ENCODE data around the gene ASIC3.

The ASIC3 gene

GRCh38 chr7:151070574-151070960, 22.2 kb downstream of the ASIC3 start:
- Histone ChIP-seq H3K36me3 (ENCODE audit: control insufficient read depth, insufficient read depth, low read length) (peaks cover 64% of the 10 kb centered on the region), H3K9me3 (ENCODE audit: control insufficient read depth, low read length) (no peaks in the 10 kb centered on the region), H3K4me1 (ENCODE audit: control insufficient read depth, insufficient read depth, low read length, poor library complexity, severe bottlenecking) (no peaks in the 10 kb centered on the region), H3K27ac (ENCODE audit: insufficient read depth, low read length, poor library complexity, severe bottlenecking) (no peak overlapping the region), H3K27me3 (replicated peaks; ENCODE audit: control insufficient read depth, insufficient read depth, low read length, poor library complexity, severe bottlenecking) (no peaks in the 10 kb centered on the region), H3K4me3 (ENCODE audit: insufficient read depth, low read depth, low read length, poor library complexity, severe bottlenecking) (no peak overlapping the region)
- no peak for DNase-seq

GRCh38 chr7:151071032-151071866, 22.9 kb downstream of the ASIC3 start:
- H3K9me3 ChIP-seq (ENCODE audit: control insufficient read depth, low read length) = no peaks in the 10 kb centered on the region
- no peaks in the 10 kb centered on the region for H3K4me1 ChIP-seq (ENCODE audit: control insufficient read depth, insufficient read depth, low read length, poor library complexity, severe bottlenecking)
- H3K27me3 ChIP-seq (replicated peaks; ENCODE audit: control insufficient read depth, insufficient read depth, low read length, poor library complexity, severe bottlenecking) = no peaks in the 10 kb centered on the region
- no peak overlapping the region for H3K27ac ChIP-seq (ENCODE audit: insufficient read depth, low read length, poor library complexity, severe bottlenecking)
- no peak overlapping the region for H3K4me3 ChIP-seq (ENCODE audit: insufficient read depth, low read depth, low read length, poor library complexity, severe bottlenecking)
- H3K36me3 ChIP-seq (ENCODE audit: control insufficient read depth, insufficient read depth, low read length) = peaks cover 67% of the 10 kb centered on the region
- DNase-seq = no peak

- Histone ChIP-seq H3K27ac (ENCODE audit: insufficient read depth, low read length, poor library complexity, severe bottlenecking) (no peak overlapping the region), H3K9me3 (ENCODE audit: control insufficient read depth, low read length) (no peaks in the 10 kb centered on the region), H3K4me1 (ENCODE audit: control insufficient read depth, insufficient read depth, low read length, poor library complexity, severe bottlenecking) (no peaks in the 10 kb centered on the region), H3K27me3 (replicated peaks; ENCODE audit: control insufficient read depth, insufficient read depth, low read length, poor library complexity, severe bottlenecking) (no peaks in the 10 kb centered on the region), H3K36me3 (ENCODE audit: control insufficient read depth, insufficient read depth, low read length) (peaks cover 66% of the 10 kb centered on the region), H3K4me3 (ENCODE audit: insufficient read depth, low read depth, low read length, poor library complexity, severe bottlenecking) (no peak overlapping the region)
- DNase-seq = no peak
Measured at GRCh38 chr7:151073990-151074389, 25.7 kb downstream of the ASIC3 start.

GRCh38 chr7:151074817-151075661, 26.7 kb downstream of the ASIC3 start:
- peaks cover 56% of the 10 kb centered on the region for H3K36me3 ChIP-seq (ENCODE audit: control insufficient read depth, insufficient read depth, low read length)

GRCh38 chr7:151075662-151075971, 27.3 kb downstream of the ASIC3 start:
- Histone ChIP-seq H3K27me3 (replicated peaks; ENCODE audit: control insufficient read depth, insufficient read depth, low read length, poor library complexity, severe bottlenecking) (no peaks in the 10 kb centered on the region), H3K36me3 (ENCODE audit: control insufficient read depth, insufficient read depth, low read length) (peaks cover 50% of the 10 kb centered on the region), H3K9me3 (ENCODE audit: control insufficient read depth, low read length) (no peaks in the 10 kb centered on the region), H3K4me3 (ENCODE audit: insufficient read depth, low read depth, low read length, poor library complexity, severe bottlenecking) (no peak overlapping the region), H3K4me1 (ENCODE audit: control insufficient read depth, insufficient read depth, low read length, poor library complexity, severe bottlenecking) (peaks cover 9% of the 10 kb centered on the region), H3K27ac (ENCODE audit: insufficient read depth, low read length, poor library complexity, severe bottlenecking) (no peak overlapping the region)
- no peak for DNase-seq

More at GRCh38 chr7:151074817-151075661, 26.7 kb downstream of the ASIC3 start:
- peaks cover 8% of the 10 kb centered on the region for H3K4me1 ChIP-seq (ENCODE audit: control insufficient read depth, insufficient read depth, low read length, poor library complexity, severe bottlenecking)
- no peak for DNase-seq
- no peak overlapping the region for H3K27ac ChIP-seq (ENCODE audit: insufficient read depth, low read length, poor library complexity, severe bottlenecking)
- H3K4me3 ChIP-seq (ENCODE audit: insufficient read depth, low read depth, low read length, poor library complexity, severe bottlenecking) = no peak overlapping the region
- H3K9me3 ChIP-seq (ENCODE audit: control insufficient read depth, low read length) = no peaks in the 10 kb centered on the region
- H3K27me3 ChIP-seq (replicated peaks; ENCODE audit: control insufficient read depth, insufficient read depth, low read length, poor library complexity, severe bottlenecking) = no peaks in the 10 kb centered on the region

- Histone ChIP-seq H3K36me3 (ENCODE audit: control insufficient read depth, insufficient read depth, low read length) (peaks cover 46% of the 10 kb centered on the region), H3K9me3 (ENCODE audit: control insufficient read depth, low read length) (no peaks in the 10 kb centered on the region), H3K4me3 (ENCODE audit: insufficient read depth, low read depth, low read length, poor library complexity, severe bottlenecking) (no peak overlapping the region), H3K27me3 (replicated peaks; ENCODE audit: control insufficient read depth, insufficient read depth, low read length, poor library complexity, severe bottlenecking) (no peaks in the 10 kb centered on the region), H3K27ac (ENCODE audit: insufficient read depth, low read length, poor library complexity, severe bottlenecking) (no peak overlapping the region), H3K4me1 (ENCODE audit: control insufficient read depth, insufficient read depth, low read length, poor library complexity, severe bottlenecking) (peaks cover 13% of the 10 kb centered on the region)
- DNase-seq = no peak
Measured at GRCh38 chr7:151075978-151076426, 27.7 kb downstream of the ASIC3 start.

- DNase-seq = no peak
- Histone ChIP-seq H3K27me3 (replicated peaks; ENCODE audit: control insufficient read depth, insufficient read depth, low read length, poor library complexity, severe bottlenecking) (no peaks in the 10 kb centered on the region), H3K4me1 (ENCODE audit: control insufficient read depth, insufficient read depth, low read length, poor library complexity, severe bottlenecking) (peaks cover 23% of the 10 kb centered on the region), H3K9me3 (ENCODE audit: control insufficient read depth, low read length) (no peaks in the 10 kb centered on the region), H3K36me3 (ENCODE audit: control insufficient read depth, insufficient read depth, low read length) (peaks cover 38% of the 10 kb centered on the region), H3K4me3 (ENCODE audit: insufficient read depth, low read depth, low read length, poor library complexity, severe bottlenecking) (no peak overlapping the region), H3K27ac (ENCODE audit: insufficient read depth, low read length, poor library complexity, severe bottlenecking) (no peak overlapping the region)
Measured at GRCh38 chr7:151076863-151077704, 28.8 kb downstream of the ASIC3 start.

GRCh38 chr7:151077705-151078232, 29.4 kb downstream of the ASIC3 start:
- Histone ChIP-seq H3K27me3 (replicated peaks; ENCODE audit: control insufficient read depth, insufficient read depth, low read length, poor library complexity, severe bottlenecking) (no peaks in the 10 kb centered on the region), H3K4me1 (ENCODE audit: control insufficient read depth, insufficient read depth, low read length, poor library complexity, severe bottlenecking) (peaks cover 30% of the 10 kb centered on the region), H3K27ac (ENCODE audit: insufficient read depth, low read length, poor library complexity, severe bottlenecking) (no peak overlapping the region), H3K36me3 (ENCODE audit: control insufficient read depth, insufficient read depth, low read length) (peaks cover 37% of the 10 kb centered on the region), H3K9me3 (ENCODE audit: control insufficient read depth, low read length) (no peaks in the 10 kb centered on the region), H3K4me3 (ENCODE audit: insufficient read depth, low read depth, low read length, poor library complexity, severe bottlenecking) (no peak overlapping the region)
- DNase-seq = no peak

- Histone ChIP-seq H3K4me3 (ENCODE audit: insufficient read depth, low read depth, low read length, poor library complexity, severe bottlenecking) (no peak overlapping the region), H3K36me3 (ENCODE audit: control insufficient read depth, insufficient read depth, low read length) (peaks cover 37% of the 10 kb centered on the region), H3K27ac (ENCODE audit: insufficient read depth, low read length, poor library complexity, severe bottlenecking) (no peak overlapping the region), H3K27me3 (replicated peaks; ENCODE audit: control insufficient read depth, insufficient read depth, low read length, poor library complexity, severe bottlenecking) (no peaks in the 10 kb centered on the region), H3K9me3 (ENCODE audit: control insufficient read depth, low read length) (no peaks in the 10 kb centered on the region), H3K4me1 (ENCODE audit: control insufficient read depth, insufficient read depth, low read length, poor library complexity, severe bottlenecking) (peaks cover 30% of the 10 kb centered on the region)
- no peak for DNase-seq
Measured at GRCh38 chr7:151078233-151079040, 30.1 kb downstream of the ASIC3 start.

Data from effector memory CD4-positive, alpha-beta T cell (primary cell).